Activated T-helper 2 cell treated with anti-CD3 and anti-CD28 coated beads, Interferon-gamma antibody, Interleukin-2, Interleukin-4, amounts not matched to agents 10 μg/mL and 5 μg/mL and 100 μg/mL, durations not matched to agents 14 hours and 24 hours and 36 hours (primary cell): ENCODE measurements around the gene UVRAG. TPM values are rescaled to one million over a fixed set of nuclear protein-coding genes. Genes with fewer than 3 reads are reported as not detected.
"Not testable (repeated sequence)": the region's sequence is repeated elsewhere in the genome, so short reads cannot be mapped to it uniquely, and the experiment has no call there.

Source experiments
- DNase-seq: peaks from one replicate; pipeline ENCODE4 v3.0.0; 2021; ENCODE audit warnings: low spot score
- H3K27ac Mint-ChIP-seq: one replicate; pipeline ENCODE4 v1.8.0; 2021; ENCODE audit warnings: mixed read lengths
- H3K27me3 Mint-ChIP-seq: one replicate; pipeline ENCODE4 v1.8.0; 2021; ENCODE audit warnings: low read depth, mixed read lengths
- H3K36me3 Mint-ChIP-seq: one replicate; pipeline ENCODE4 v1.8.0; 2021; ENCODE audit warnings: low read depth, mixed read lengths
- H3K4me1 Mint-ChIP-seq: one replicate; pipeline ENCODE4 v1.8.0; 2021; ENCODE audit warnings: low read depth, mixed read lengths
- H3K4me3 Mint-ChIP-seq: one replicate; pipeline ENCODE4 v1.8.0; 2021; ENCODE audit warnings: low read depth, mild to moderate bottlenecking, moderate library complexity, mixed read lengths
- H3K9me3 Mint-ChIP-seq: one replicate; pipeline ENCODE4 v1.8.0; 2021; ENCODE audit warnings: mixed read lengths
- intact Hi-C: fragments of 100-400 bp; cut with micrococcal nuclease; formaldehyde crosslinking; loops from one replicate; pipeline ENCODE4 v1.15.1; 2023
- total RNA-seq: library from RNA; stranded (reverse); gene quantifications from 2 replicates; pipeline ENCODE4 v1.2.3, GENCODE V29; 2022

Gene UVRAG
- total RNA-seq, 1 donor from 2014 or later, result 23.3 TPM

GRCh38 chr11:75867778-75868374, 52.9 kb downstream of the UVRAG start:
- Mint-ChIP-seq H3K36me3 (no peaks in the 10 kb centered on the region), H3K9me3 (no peaks in the 10 kb centered on the region), H3K27me3 (no peaks in the 10 kb centered on the region), H3K4me1 (peaks cover 19% of the 10 kb centered on the region), H3K27ac (no peak overlapping the region), H3K4me3 (no peak overlapping the region)
- no peak for DNase-seq
- intact Hi-C loops, result loop anchor here (1.0 to 5.0 kb wide), 3 partner anchors 51 to 145 kb away; partner anchors contain the start of gene UVRAG

GRCh38 chr11:75868990-75869389, 54.0 kb downstream of the UVRAG start:
- Mint-ChIP-seq H3K27ac (no peak overlapping the region), H3K4me1 (peaks cover 31% of the 10 kb centered on the region), H3K36me3 (no peaks in the 10 kb centered on the region), H3K4me3 (no peak overlapping the region), H3K9me3 (no peaks in the 10 kb centered on the region), H3K27me3 (no peaks in the 10 kb centered on the region)
- no peak for DNase-seq
- intact Hi-C loops, result loop anchor here (5.0 kb wide), 1 partner anchor 52 kb away; the partner anchor contains the start of gene UVRAG

GRCh38 chr11:75869661-75870455, 54.8 kb downstream of the UVRAG start:
- no peak for DNase-seq
- Mint-ChIP-seq H3K36me3 (no peaks in the 10 kb centered on the region), H3K4me1 (peaks cover 35% of the 10 kb centered on the region), H3K27me3 (no peaks in the 10 kb centered on the region), H3K27ac (no peak overlapping the region), H3K4me3 (no peak overlapping the region), H3K9me3 (no peaks in the 10 kb centered on the region)
- intact Hi-C loops, result loop anchor here (5.0 kb wide), 1 partner anchor 53 kb away; the partner anchor contains the start of gene UVRAG

GRCh38 chr11:75872887-75873416, 57.9 kb downstream of the UVRAG start:
- H3K4me1 Mint-ChIP-seq, result peaks cover 33% of the 10 kb centered on the region
- H3K9me3 Mint-ChIP-seq, result no peaks in the 10 kb centered on the region
- peak overlapping the region; percentile 66 for H3K27ac Mint-ChIP-seq
- H3K36me3 Mint-ChIP-seq, result no peaks in the 10 kb centered on the region
- DNase-seq, result no peak
- H3K27me3 Mint-ChIP-seq, result no peaks in the 10 kb centered on the region
- H3K4me3 Mint-ChIP-seq, result no peak overlapping the region
- intact Hi-C loops, result no loop called here

GRCh38 chr11:75873417-75874221, 58.6 kb downstream of the UVRAG start:
- no peaks in the 10 kb centered on the region for H3K36me3 Mint-ChIP-seq
- peaks cover 32% of the 10 kb centered on the region for H3K4me1 Mint-ChIP-seq
- no peaks in the 10 kb centered on the region for H3K27me3 Mint-ChIP-seq
- intact Hi-C loops, result no loop called here
- no peaks in the 10 kb centered on the region for H3K9me3 Mint-ChIP-seq
- peak overlapping the region; percentile 66 for H3K27ac Mint-ChIP-seq
- no peak overlapping the region for H3K4me3 Mint-ChIP-seq
- no peak for DNase-seq

GRCh38 chr11:75874684-75875341, 59.8 kb downstream of the UVRAG start:
- no peak for DNase-seq
- Mint-ChIP-seq H3K4me1 (peaks cover 25% of the 10 kb centered on the region), H3K27me3 (no peaks in the 10 kb centered on the region), H3K9me3 (no peaks in the 10 kb centered on the region), H3K36me3 (peaks cover 3% of the 10 kb centered on the region), H3K4me3 (no peak overlapping the region), H3K27ac (no peak overlapping the region)
- intact Hi-C loops, result no loop called here

- H3K36me3 Mint-ChIP-seq, H3K9me3 Mint-ChIP-seq, H3K27ac Mint-ChIP-seq, H3K27me3 Mint-ChIP-seq, intact Hi-C loops, DNase-seq, H3K4me3 Mint-ChIP-seq: not testable (repeated sequence)
- peaks cover 25% of the 10 kb centered on the region for H3K4me1 Mint-ChIP-seq
These were observed 62.3 kb downstream of the UVRAG start for GRCh38 chr11:75877327-75877726.

- H3K9me3 Mint-ChIP-seq, intact Hi-C loops, H3K27ac Mint-ChIP-seq, H3K27me3 Mint-ChIP-seq, H3K4me3 Mint-ChIP-seq, DNase-seq: not testable (repeated sequence)
- Mint-ChIP-seq H3K36me3 (peaks cover 10% of the 10 kb centered on the region), H3K4me1 (peaks cover 20% of the 10 kb centered on the region)
These were observed 62.9 kb downstream of the UVRAG start for GRCh38 chr11:75877931-75878330.

GRCh38 chr11:75878933-75879332, 63.9 kb downstream of the UVRAG start:
- Mint-ChIP-seq H3K9me3 (no peaks in the 10 kb centered on the region), H3K36me3 (peaks cover 11% of the 10 kb centered on the region), H3K4me1 (peaks cover 10% of the 10 kb centered on the region), H3K27ac (no peak overlapping the region), H3K27me3 (no peaks in the 10 kb centered on the region), H3K4me3 (no peak overlapping the region)
- intact Hi-C loops, result no loop called here
- DNase-seq, result no peak

- Mint-ChIP-seq H3K36me3 (peaks cover 14% of the 10 kb centered on the region), H3K27ac (no peak overlapping the region), H3K4me1 (peaks cover 6% of the 10 kb centered on the region), H3K9me3 (no peaks in the 10 kb centered on the region), H3K4me3 (no peak overlapping the region), H3K27me3 (no peaks in the 10 kb centered on the region)
- DNase-seq, result no peak
- intact Hi-C loops, result no loop called here
These were observed 64.7 kb downstream of the UVRAG start for GRCh38 chr11:75879737-75880136.

- H3K4me3 Mint-ChIP-seq, intact Hi-C loops, H3K9me3 Mint-ChIP-seq, H3K27ac Mint-ChIP-seq, DNase-seq, H3K27me3 Mint-ChIP-seq, H3K4me1 Mint-ChIP-seq: not testable (repeated sequence)
- H3K36me3 Mint-ChIP-seq, result peaks cover 14% of the 10 kb centered on the region
These were observed 65.3 kb downstream of the UVRAG start for GRCh38 chr11:75880343-75880742.

GRCh38 chr11:75884321-75884720, 69.3 kb downstream of the UVRAG start:
- Mint-ChIP-seq H3K27me3 (no peaks in the 10 kb centered on the region), H3K9me3 (no peaks in the 10 kb centered on the region), H3K4me1 (peaks cover 2% of the 10 kb centered on the region), H3K4me3 (no peak overlapping the region), H3K36me3 (peaks cover 14% of the 10 kb centered on the region), H3K27ac (no peak overlapping the region)
- DNase-seq, result no peak
- intact Hi-C loops, result no loop called here
